Type B pancreatic cell (in vitro differentiated cells): ENCODE data around the gene GTF2IRD1. TPM values are rescaled to one million over a fixed set of nuclear protein-coding genes. Genes with fewer than 3 reads are reported as not detected.
"Not testable (repeated sequence)": the region's sequence is repeated elsewhere in the genome, so short reads cannot be mapped to it uniquely, and the experiment has no call there.

Source experiments
- DNase-seq: peaks from one replicate; pipeline ENCODE4 v3.0.0; 2021; ENCODE audit warnings: mixed read lengths; ENCODE audit not compliant: unreplicated experiment; ENCODE audit errors: extremely low spot score
- H3K27ac Mint-ChIP-seq: 2 replicates; pipeline ENCODE4 v1.8.0; 2021; ENCODE audit warnings: mild to moderate bottlenecking, mixed read lengths
- H3K27me3 Mint-ChIP-seq: 2 replicates; pipeline ENCODE4 v1.8.0; 2021; ENCODE audit warnings: mixed read lengths
- H3K36me3 Mint-ChIP-seq: 2 replicates; pipeline ENCODE4 v1.8.0; 2021; ENCODE audit warnings: mixed read lengths
- H3K4me1 Mint-ChIP-seq: one replicate; pipeline ENCODE4 v1.8.0; 2021; ENCODE audit warnings: mixed read lengths; ENCODE audit not compliant: unreplicated experiment
- H3K4me3 Mint-ChIP-seq: 2 replicates; pipeline ENCODE4 v1.8.0; 2021; ENCODE audit warnings: mild to moderate bottlenecking, mixed read lengths
- H3K9me3 Mint-ChIP-seq: 2 replicates; pipeline ENCODE4 v1.8.0; 2021; ENCODE audit warnings: mixed read lengths
- total RNA-seq: library from RNA; stranded (reverse); gene quantifications from 2 replicates; pipeline ENCODE4 v1.2.1, GENCODE V29; 2021; ENCODE audit warnings: low replicate concordance
- TF ChIP-seq, protein P1 (sequence below): fragments of 200-600 bp; sonication (generic); conservative IDR thresholded peaks from 2 replicates; pipeline ENCODE4 v1.5.0; 2021; ENCODE audit warnings: antibody characterized with exemption, mild to moderate bottlenecking

The GTF2IRD1 gene
- total RNA-seq, 1 donor from 2014 or later: 47.9 TPM

DNA sequence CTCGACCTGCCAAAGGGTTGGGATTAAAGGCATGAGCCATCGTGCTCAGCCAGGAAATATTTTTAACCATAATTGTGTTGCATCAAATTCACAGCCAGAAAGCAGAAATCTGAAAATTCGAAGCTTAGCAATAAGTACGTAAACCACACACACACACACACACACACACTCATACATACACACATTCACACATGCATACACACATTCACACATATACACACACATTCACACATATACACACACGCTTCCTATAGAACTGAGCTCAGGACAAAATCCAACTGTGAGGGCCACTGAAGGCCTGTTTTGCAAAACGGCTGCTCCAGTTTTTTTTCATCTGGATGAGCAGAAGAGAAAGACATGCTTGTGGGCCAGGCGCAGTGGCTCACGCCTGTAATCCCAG, 178.8 kb downstream of the GTF2IRD1 start:
- DNase-seq: no peak
- H3K9me3 Mint-ChIP-seq: no peaks in the 10 kb centered on the region
- peaks cover 17% of the 10 kb centered on the region for H3K4me1 Mint-ChIP-seq
- H3K36me3 Mint-ChIP-seq: no peaks in the 10 kb centered on the region
- H3K27ac Mint-ChIP-seq: no peak overlapping the region
- TF ChIP-seq, protein P1, sequence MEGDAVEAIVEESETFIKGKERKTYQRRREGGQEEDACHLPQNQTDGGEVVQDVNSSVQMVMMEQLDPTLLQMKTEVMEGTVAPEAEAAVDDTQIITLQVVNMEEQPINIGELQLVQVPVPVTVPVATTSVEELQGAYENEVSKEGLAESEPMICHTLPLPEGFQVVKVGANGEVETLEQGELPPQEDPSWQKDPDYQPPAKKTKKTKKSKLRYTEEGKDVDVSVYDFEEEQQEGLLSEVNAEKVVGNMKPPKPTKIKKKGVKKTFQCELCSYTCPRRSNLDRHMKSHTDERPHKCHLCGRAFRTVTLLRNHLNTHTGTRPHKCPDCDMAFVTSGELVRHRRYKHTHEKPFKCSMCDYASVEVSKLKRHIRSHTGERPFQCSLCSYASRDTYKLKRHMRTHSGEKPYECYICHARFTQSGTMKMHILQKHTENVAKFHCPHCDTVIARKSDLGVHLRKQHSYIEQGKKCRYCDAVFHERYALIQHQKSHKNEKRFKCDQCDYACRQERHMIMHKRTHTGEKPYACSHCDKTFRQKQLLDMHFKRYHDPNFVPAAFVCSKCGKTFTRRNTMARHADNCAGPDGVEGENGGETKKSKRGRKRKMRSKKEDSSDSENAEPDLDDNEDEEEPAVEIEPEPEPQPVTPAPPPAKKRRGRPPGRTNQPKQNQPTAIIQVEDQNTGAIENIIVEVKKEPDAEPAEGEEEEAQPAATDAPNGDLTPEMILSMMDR: no peak
- no peak overlapping the region for H3K4me3 Mint-ChIP-seq
- H3K27me3 Mint-ChIP-seq: no peaks in the 10 kb centered on the region

GRCh38 chr7:74633451-74633921, 179.8 kb downstream of the GTF2IRD1 start:
- H3K27ac Mint-ChIP-seq: no peak overlapping the region
- no peaks in the 10 kb centered on the region for H3K9me3 Mint-ChIP-seq
- no peak for DNase-seq
- no peaks in the 10 kb centered on the region for H3K27me3 Mint-ChIP-seq
- no peak overlapping the region for H3K4me3 Mint-ChIP-seq
- peaks cover 7% of the 10 kb centered on the region for H3K4me1 Mint-ChIP-seq
- no peaks in the 10 kb centered on the region for H3K36me3 Mint-ChIP-seq
- TF ChIP-seq, protein P1: no peak

GRCh38 chr7:74637745-74638144, 184.0 kb downstream of the GTF2IRD1 start:
- Mint-ChIP-seq H3K27me3 (no peaks in the 10 kb centered on the region), H3K4me1 (peaks cover 5% of the 10 kb centered on the region), H3K36me3 (no peaks in the 10 kb centered on the region), H3K9me3 (no peaks in the 10 kb centered on the region), H3K4me3 (no peak overlapping the region), H3K27ac (no peak overlapping the region)
- TF ChIP-seq, protein P1: no peak
- no peak for DNase-seq

DNA sequence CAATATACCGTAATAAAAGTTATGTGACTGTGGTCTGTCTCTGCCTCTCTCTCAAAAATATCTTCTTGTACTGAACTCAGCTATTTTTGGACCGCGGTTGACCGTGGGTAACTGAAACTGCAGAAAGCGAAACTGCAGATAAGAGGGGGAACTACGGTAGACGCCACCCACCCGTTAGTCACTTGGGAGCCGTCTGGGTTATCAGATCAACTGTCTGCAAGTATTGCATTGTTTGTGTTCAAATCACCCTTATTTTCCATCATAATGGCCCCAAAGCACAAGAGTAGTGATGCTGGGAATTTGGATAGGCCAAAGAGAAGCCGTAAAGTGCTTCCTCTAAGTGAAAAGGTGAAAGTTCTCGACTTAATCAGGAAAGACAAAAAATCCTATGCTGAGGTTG, 196.3 kb downstream of the GTF2IRD1 start:
- DNase-seq, H3K27me3 Mint-ChIP-seq, H3K9me3 Mint-ChIP-seq: not testable (repeated sequence)

DNA sequence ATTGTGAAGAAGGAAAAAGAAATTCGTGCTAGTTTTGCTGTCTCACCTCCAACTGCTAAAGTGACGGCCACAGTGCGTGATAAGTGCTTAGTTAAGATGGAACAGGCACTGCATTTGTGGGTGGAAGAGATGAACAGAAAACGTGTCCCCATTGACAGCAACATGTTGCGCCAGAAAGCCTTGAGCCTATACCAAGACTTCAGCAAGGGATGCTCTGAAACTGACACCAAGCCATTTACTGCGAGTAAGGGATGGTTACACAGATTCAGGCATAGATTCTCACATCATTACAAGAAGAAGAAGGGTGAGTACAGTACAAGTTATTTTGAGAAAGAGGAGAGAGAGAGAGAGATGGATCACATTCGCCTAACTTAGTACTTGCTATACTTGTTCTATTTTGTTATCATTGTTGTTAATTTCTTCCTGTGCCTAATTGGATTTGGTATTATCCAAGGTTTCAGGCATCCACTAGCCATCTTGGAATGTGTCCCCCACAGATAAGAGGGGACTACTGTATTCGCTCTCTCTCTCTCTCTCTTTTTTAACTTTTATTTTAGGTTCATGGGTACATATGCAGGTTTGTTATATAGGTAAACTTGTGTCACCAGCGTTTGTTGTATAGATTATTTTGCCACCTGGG, 196.9 kb downstream of the GTF2IRD1 start:
- not testable (repeated sequence) for H3K4me3 Mint-ChIP-seq, H3K27me3 Mint-ChIP-seq, H3K9me3 Mint-ChIP-seq, DNase-seq, H3K36me3 Mint-ChIP-seq
- peak overlapping the region; percentile 73 for H3K27ac Mint-ChIP-seq
- H3K4me1 Mint-ChIP-seq: peaks cover 20% of the 10 kb centered on the region

More for the DNA sequence above, 196.3 kb downstream of the GTF2IRD1 start:
- Mint-ChIP-seq H3K4me3 (peak overlapping the region; percentile 36), H3K27ac (peak overlapping the region; percentile 73), H3K4me1 (peaks cover 15% of the 10 kb centered on the region)
- not testable (repeated sequence) for H3K36me3 Mint-ChIP-seq

DNA sequence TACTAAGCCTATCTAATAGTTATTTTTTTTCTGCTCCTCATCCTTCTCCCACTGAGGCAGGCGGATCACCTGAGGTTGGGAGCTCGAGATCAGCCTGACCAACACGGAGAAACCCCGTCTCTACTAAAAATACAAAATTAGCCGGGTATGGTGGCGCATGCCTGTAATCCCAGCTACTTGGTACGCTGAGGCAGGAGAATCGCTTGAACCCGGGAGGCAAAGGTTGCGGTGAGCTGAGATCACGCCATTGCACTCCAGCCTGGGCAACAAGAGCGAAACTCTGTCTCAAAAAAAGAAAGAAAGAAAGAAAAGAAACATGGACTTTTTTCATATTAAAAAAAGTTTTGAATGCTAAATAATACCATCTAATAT, 197.4 kb downstream of the GTF2IRD1 start:
- not testable (repeated sequence) for H3K9me3 Mint-ChIP-seq, H3K27me3 Mint-ChIP-seq, H3K27ac Mint-ChIP-seq, DNase-seq, H3K36me3 Mint-ChIP-seq, H3K4me3 Mint-ChIP-seq
- peaks cover 25% of the 10 kb centered on the region for H3K4me1 Mint-ChIP-seq

Other genes with a start within 250 kb of the GTF2IRD1 start
- gene LAT2, start 243.9 kb upstream of the GTF2IRD1 start, total RNA-seq: 0.24 and 0.89 TPM in 2 replicates
- gene RFC2, start 199.5 kb upstream of the GTF2IRD1 start, total RNA-seq: 26.5 and 40.9 TPM in 2 replicates
- gene CLIP2, start 164.5 kb upstream of the GTF2IRD1 start, total RNA-seq: 45.0 and 48.9 TPM in 2 replicates
- gene GTF2I, start 203.8 kb downstream of the GTF2IRD1 start, total RNA-seq: 242 and 335 TPM in 2 replicates